ENCODE data around the gene CCDC121. TPM values are rescaled to one million over a fixed set of nuclear protein-coding genes. Genes with fewer than 3 reads are reported as not detected.

Gene CCDC121, protein sequence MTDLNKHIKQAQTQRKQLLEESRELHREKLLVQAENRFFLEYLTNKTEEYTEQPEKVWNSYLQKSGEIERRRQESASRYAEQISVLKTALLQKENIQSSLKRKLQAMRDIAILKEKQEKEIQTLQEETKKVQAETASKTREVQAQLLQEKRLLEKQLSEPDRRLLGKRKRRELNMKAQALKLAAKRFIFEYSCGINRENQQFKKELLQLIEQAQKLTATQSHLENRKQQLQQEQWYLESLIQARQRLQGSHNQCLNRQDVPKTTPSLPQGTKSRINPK
- total RNA-seq (10 to 100 TPM in 1 of 2 donors, 1 to 10 TPM in 1; 4.8 to 12.8 TPM), polyA plus RNA-seq (1 to 10 TPM; 1.8 to 2.2 TPM)
- long read RNA-seq, donor 1, transcript CCDC121-201 (2 exons, 2,342 nt): major isoform, 6 of 6 reads
- long read RNA-seq, donor 1, partial matches to known transcripts: 0 of 6 reads
- long read RNA-seq, donor 1, other reads (novel, unspliced or antisense): 0 of 6 reads
- long read RNA-seq, donor 2, partial matches to known transcripts: 0 of 2 reads
- long read RNA-seq, donor 2, other reads (novel, unspliced or antisense): 0 of 2 reads
- long read RNA-seq, donor 3, partial matches to known transcripts: 0 of 16 reads
- long read RNA-seq, donor 3, other reads (novel, unspliced or antisense): 12 of 16 reads
- long read RNA-seq, donor 4, partial matches to known transcripts: 0 of 2 reads
- long read RNA-seq, donor 4, other reads (novel, unspliced or antisense): 0 of 2 reads
- long read RNA-seq, donor 5, transcript CCDC121-201 (2 exons, 2,342 nt): major isoform, 7 of 17 reads
- long read RNA-seq, donor 5, partial matches to known transcripts: 6 of 17 reads
- long read RNA-seq, donor 5, other reads (novel, unspliced or antisense): 0 of 17 reads

DNA sequence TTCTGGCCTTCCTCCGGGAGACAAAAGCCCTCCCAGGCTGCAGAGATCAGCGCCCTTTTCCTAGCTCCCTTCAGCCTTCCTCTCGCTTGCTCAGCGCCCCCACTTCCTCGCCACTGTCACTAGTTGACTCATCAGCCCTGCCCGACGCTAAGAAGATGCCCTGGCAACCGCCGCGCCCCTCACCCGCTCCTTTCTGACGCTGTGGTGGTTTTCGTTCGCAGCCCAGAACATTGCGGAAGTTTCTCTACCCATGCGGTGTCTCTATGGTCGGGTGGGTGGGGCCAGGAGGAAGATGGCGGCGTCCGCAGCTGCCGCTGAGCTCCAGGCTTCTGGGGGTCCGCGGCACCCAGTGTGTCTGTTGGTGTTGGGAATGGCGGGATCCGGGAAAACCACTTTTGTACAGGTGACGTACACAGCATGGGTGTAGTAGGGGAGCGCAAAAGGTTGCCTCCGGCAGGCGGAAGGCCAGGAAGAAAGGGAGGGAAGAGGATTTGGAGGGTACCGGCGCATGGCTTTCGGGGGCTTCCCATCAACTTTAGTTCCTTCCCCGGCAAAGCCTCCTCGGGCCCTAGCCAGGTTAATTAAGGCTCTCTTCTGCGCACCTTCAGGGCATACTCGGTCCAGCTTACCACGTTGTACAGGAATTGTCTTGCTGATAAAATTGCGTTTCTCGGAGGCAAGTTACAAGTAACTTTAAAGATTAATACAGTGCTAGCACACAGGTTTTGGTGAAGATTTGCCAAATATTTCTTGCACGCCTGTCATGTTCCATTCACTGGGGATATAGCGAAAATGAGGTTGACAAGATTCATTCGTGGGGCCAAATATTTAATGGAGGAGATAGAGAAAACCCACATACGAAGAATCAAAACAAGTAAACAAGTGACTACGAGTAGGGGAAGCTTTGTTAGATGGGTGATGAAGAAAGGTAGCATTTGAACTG lies at the start of gene CCDC121, which contains the start of gene GPN1:
Gene CCDC121, minus strand, starts transcription at position 246 of the 943 bp plus-strand sequence. CDS start 1,213 bp downstream, outside the sequence.
Gene GPN1, plus strand, starts transcription at position 284 of the 943 bp plus-strand sequence. Its CDS starts 9 bp downstream, at position 293.
- DNase-seq: peak; percentile 84 to 88 (median 88)
- H3K9me3 ChIP-seq (ENCODE audit: control insufficient read depth in 4 of 4, insufficient read depth in 3 of 4, low read length in 3 of 4): no peaks in the 10 kb centered on the region
- peaks cover 2 to 16% (median 13%) of the 10 kb centered on the region in 4 donors for H3K36me3 ChIP-seq (ENCODE audit: control insufficient read depth in 4 of 4, insufficient read depth in 4 of 4, low read length in 4 of 4)
- H3K4me3 ChIP-seq: peak within 1 kb of the TSS; percentile 77
- TF ChIP-seq, protein P1, sequence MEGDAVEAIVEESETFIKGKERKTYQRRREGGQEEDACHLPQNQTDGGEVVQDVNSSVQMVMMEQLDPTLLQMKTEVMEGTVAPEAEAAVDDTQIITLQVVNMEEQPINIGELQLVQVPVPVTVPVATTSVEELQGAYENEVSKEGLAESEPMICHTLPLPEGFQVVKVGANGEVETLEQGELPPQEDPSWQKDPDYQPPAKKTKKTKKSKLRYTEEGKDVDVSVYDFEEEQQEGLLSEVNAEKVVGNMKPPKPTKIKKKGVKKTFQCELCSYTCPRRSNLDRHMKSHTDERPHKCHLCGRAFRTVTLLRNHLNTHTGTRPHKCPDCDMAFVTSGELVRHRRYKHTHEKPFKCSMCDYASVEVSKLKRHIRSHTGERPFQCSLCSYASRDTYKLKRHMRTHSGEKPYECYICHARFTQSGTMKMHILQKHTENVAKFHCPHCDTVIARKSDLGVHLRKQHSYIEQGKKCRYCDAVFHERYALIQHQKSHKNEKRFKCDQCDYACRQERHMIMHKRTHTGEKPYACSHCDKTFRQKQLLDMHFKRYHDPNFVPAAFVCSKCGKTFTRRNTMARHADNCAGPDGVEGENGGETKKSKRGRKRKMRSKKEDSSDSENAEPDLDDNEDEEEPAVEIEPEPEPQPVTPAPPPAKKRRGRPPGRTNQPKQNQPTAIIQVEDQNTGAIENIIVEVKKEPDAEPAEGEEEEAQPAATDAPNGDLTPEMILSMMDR (IDR thresholded peaks at IDR 0.05; ENCODE audit: control extremely low read depth, extremely low read depth): no peak
- ATAC-seq (ENCODE audit: insufficient read depth, low FRiP score): peak; percentile 95
- peaks cover 0 to 11% (median 7%) of the 10 kb centered on the region in 5 donors for H3K4me1 ChIP-seq (ENCODE audit: control insufficient read depth in 5 of 5, insufficient read depth in 5 of 5, low read length in 5 of 5)
- WGBS, 2 donors: 1% methylated on average over 44 of the region's 44 CpGs
- peak within 1 kb of the TSS; percentile 65 to 88 for H3K9ac ChIP-seq (ENCODE audit: insufficient read depth in 1 of 2, low read length in 2 of 2)
- peak within 1 kb of the TSS; percentile 65 to 76 for H3K27ac ChIP-seq (ENCODE audit: low read depth in 1 of 2, low read length in 1 of 2)
- no peaks in the 10 kb centered on the region for H3K27me3 ChIP-seq (ENCODE audit: control insufficient read depth in 3 of 3, insufficient read depth in 3 of 3, low read length in 2 of 3)

GRCh38 chr2:27672723-27673486 lies 44.1 kb upstream of the CCDC121 start:
- Histone ChIP-seq H3K4me3 (no peak overlapping the region), H3K27me3 (ENCODE audit: control insufficient read depth in 3 of 3, insufficient read depth in 3 of 3, low read length in 2 of 3) (no peaks in the 10 kb centered on the region), H3K9me3 (ENCODE audit: control insufficient read depth in 4 of 4, insufficient read depth in 3 of 4, low read length in 3 of 4) (no peaks in the 10 kb centered on the region), H3K27ac (ENCODE audit: low read depth in 1 of 2, low read length in 1 of 2) (no peak overlapping the region), H3K36me3 (ENCODE audit: control insufficient read depth in 4 of 4, insufficient read depth in 4 of 4, low read length in 4 of 4) (peaks cover 13 to 27% (median 16%) of the 10 kb centered on the region in 4 donors), H3K4me1 (ENCODE audit: control insufficient read depth in 5 of 5, insufficient read depth in 5 of 5, low read length in 5 of 5) (no peaks in the 10 kb centered on the region), H3K9ac (ENCODE audit: insufficient read depth in 1 of 2, low read length in 2 of 2) (no peak overlapping the region)
- WGBS, 2 donors: 82 to 88% methylated on average over 5 of the region's 5 CpGs
- ATAC-seq (ENCODE audit: insufficient read depth, low FRiP score) (no peak), DNase-seq (no peak)
- TF ChIP-seq, protein P1 (IDR thresholded peaks at IDR 0.05; ENCODE audit: control extremely low read depth, extremely low read depth): no peak

DNA sequence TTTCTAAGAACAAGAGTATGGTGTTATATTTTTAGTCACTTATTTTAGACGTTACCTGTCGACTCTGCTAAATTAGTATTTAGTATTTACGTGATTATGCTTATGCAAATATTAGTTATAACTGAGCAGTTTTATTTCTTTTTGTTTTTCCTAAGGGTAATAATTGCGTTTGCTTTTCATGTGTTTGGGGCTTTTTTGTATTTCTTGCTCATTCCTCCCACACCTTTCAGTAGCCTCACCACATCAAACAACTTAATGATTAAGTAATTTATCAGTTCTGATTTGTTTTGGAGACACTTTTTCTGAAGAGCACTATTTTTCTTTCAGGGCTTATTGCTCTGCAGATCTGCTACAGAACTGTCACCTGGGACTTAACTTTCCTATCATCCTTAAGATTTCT lies 42.4 kb upstream of the CCDC121 start:
- WGBS, 2 donors: 92 to 98% methylated on average over 4 of the region's 4 CpGs
- DNase-seq (no peak), ATAC-seq (ENCODE audit: insufficient read depth, low FRiP score) (no peak)
- Histone ChIP-seq H3K36me3 (ENCODE audit: control insufficient read depth in 4 of 4, insufficient read depth in 4 of 4, low read length in 4 of 4) (peaks cover 11 to 23% (median 13%) of the 10 kb centered on the region in 4 donors), H3K4me1 (ENCODE audit: control insufficient read depth in 5 of 5, insufficient read depth in 5 of 5, low read length in 5 of 5) (no peaks in the 10 kb centered on the region), H3K27me3 (ENCODE audit: control insufficient read depth in 3 of 3, insufficient read depth in 3 of 3, low read length in 2 of 3) (no peaks in the 10 kb centered on the region), H3K9ac (ENCODE audit: insufficient read depth in 1 of 2, low read length in 2 of 2) (no peak overlapping the region), H3K27ac (ENCODE audit: low read depth in 1 of 2, low read length in 1 of 2) (no peak overlapping the region), H3K9me3 (ENCODE audit: control insufficient read depth in 4 of 4, insufficient read depth in 3 of 4, low read length in 3 of 4) (no peaks in the 10 kb centered on the region), H3K4me3 (no peak overlapping the region)
- TF ChIP-seq, protein P1 (IDR thresholded peaks at IDR 0.05; ENCODE audit: control extremely low read depth, extremely low read depth): no peak

Data from lung (tissue), 16 donors.